Endothelial cell of umbilical vein (primary cell): ENCODE measurements around the gene POLR1H. TPM values are rescaled to one million over a fixed set of nuclear protein-coding genes. Genes with fewer than 3 reads are reported as not detected.
A peak's percentile ranks its signal among the peaks of the same experiment; 100 is the strongest.

Experiments used
- BruUV-seq: library from RNA; stranded (reverse); fragments of 400-500 nt; replicated peaks from 2 replicates; lab custom pipeline; 2021; lab: Mats Ljungman, UMichigan
- CTCF ChIA-PET: fragments of 300-600, 350-600 bp; sonication (Branson Sonifier 250); formaldehyde crosslinking; loops from one replicate; lab custom pipeline; 2021; ENCODE audit warnings: antibody characterized with exemption, inconsistent platforms; lab: Charles Lee
- POLR2A ChIA-PET: fragments of 300-600, 350-600 bp; sonication (Branson Sonifier 250); formaldehyde crosslinking; loops from one replicate; lab custom pipeline; 2021; ENCODE audit warnings: antibody characterized with exemption, inconsistent platforms; lab: Charles Lee
- DNase-seq: peaks from one replicate; pipeline ENCODE4 v3.0.0-alpha.2; 2011; ENCODE audit warnings: low read depth, low spot score
- FAIRE-seq: peaks from 2 replicates; lab custom pipeline; 2011; peaks lifted over from hg19 to GRCh38; lab: Jason Lieb, UNC
- H2AFZ ChIP-seq: 2 replicates; pipeline ENCODE4 v1.6.0; 2012; ENCODE audit warnings: low read depth, low read length, control low read depth, inconsistent platforms
- H3K27ac ChIP-seq: 2 replicates; pipeline ENCODE4 v1.5.1; 2011; ENCODE audit warnings: low read depth, mild to moderate bottlenecking, control low read depth, low read length, moderate library complexity; ENCODE audit not compliant: insufficient read depth
- H3K27me3 ChIP-seq, 2 experiments: 2 replicates each; pipeline versions ENCODE4 v1.6.0 to v1.6.1; 2011; ENCODE audit warnings: low read length in 2 of 2, mixed read lengths in 1 of 2; ENCODE audit not compliant: control insufficient read depth in 2 of 2, insufficient read depth in 2 of 2
- H3K36me3 ChIP-seq, 2 experiments: 2 replicates in 1 of 2; 3 replicates in 1 of 2; pipeline ENCODE4 v1.5.1; 2011; ENCODE audit warnings: low read length in 2 of 2, mild to moderate bottlenecking in 1 of 2, moderate library complexity in 1 of 2; ENCODE audit not compliant: control insufficient read depth in 2 of 2, insufficient read depth in 2 of 2; ENCODE audit errors: extremely low read depth in 1 of 2
- H3K4me1 ChIP-seq: 3 replicates; pipeline ENCODE4 v1.5.1; 2011; ENCODE audit warnings: mild to moderate bottlenecking, low read length; ENCODE audit not compliant: control insufficient read depth, insufficient read depth; ENCODE audit errors: extremely low read depth
- H3K4me2 ChIP-seq: 2 replicates; pipeline ENCODE4 v1.6.1; 2011; ENCODE audit warnings: low read length, control low read depth, mixed read lengths; ENCODE audit not compliant: insufficient read depth
- H3K4me3 ChIP-seq, 3 experiments: fragments of 200-600 bp in 1 of 3; sonication (generic), shearing (Covaris generic) in 1 of 3; replicated peaks in 1 of 3; 2 replicates each; pipeline ENCODE4 v1.5.1; 2011 to 2016; ENCODE audit warnings: control low read depth in 3 of 3, low read length in 3 of 3, mild to moderate bottlenecking in 2 of 3, inconsistent platforms in 1 of 3, low read depth in 1 of 3, moderate library complexity in 1 of 3; ENCODE audit not compliant: insufficient read depth in 1 of 3
- H3K79me2 ChIP-seq: 2 replicates; pipeline ENCODE4 v1.6.0; 2012; ENCODE audit warnings: low read length, inconsistent platforms; ENCODE audit not compliant: control insufficient read depth, insufficient read depth
- H3K9ac ChIP-seq: replicated peaks from 2 replicates; pipeline ENCODE3; 2011; ENCODE audit warnings: low read length, control low read depth; ENCODE audit not compliant: insufficient read depth; ENCODE audit errors: extremely low read depth
- H3K9me1 ChIP-seq: replicated peaks from 3 replicates; pipeline ENCODE4 v1.6.0; 2011; ENCODE audit warnings: mild to moderate bottlenecking, low read length; ENCODE audit not compliant: control insufficient read depth, insufficient read depth; ENCODE audit errors: extremely low read depth
- H3K9me3 ChIP-seq: replicated peaks from 2 replicates; pipeline ENCODE4 v1.5.1; 2012; ENCODE audit warnings: low read length, inconsistent platforms; ENCODE audit not compliant: control insufficient read depth, insufficient read depth
- H4K20me1 ChIP-seq: replicated peaks from 2 replicates; pipeline ENCODE3; 2011; ENCODE audit warnings: mild to moderate bottlenecking, low read length; ENCODE audit not compliant: control insufficient read depth, insufficient read depth; ENCODE audit errors: extremely low read depth
- CTCF ChIP-seq, 2 donors: IDR thresholded peaks; 1 replicate in 1 of 2; 2 replicates in 1 of 2; pipeline ENCODE4 v1.5.1; 2011; ENCODE audit warnings: low read length in 2 of 2, mild to moderate bottlenecking in 2 of 2, moderate library complexity in 2 of 2, control low read depth in 1 of 2, inconsistent platforms in 1 of 2, low read depth in 1 of 2; ENCODE audit not compliant: insufficient read depth in 1 of 2; ENCODE audit errors: extremely low read depth in 1 of 2
- EZH2 ChIP-seq: IDR thresholded peaks from 2 replicates; pipeline ENCODE4 v1.6.1; 2012; ENCODE audit warnings: borderline replicate concordance, low read depth, mild to moderate bottlenecking, moderate library complexity, low read length, inconsistent platforms; ENCODE audit not compliant: severe bottlenecking
- FOS ChIP-seq: IDR thresholded peaks from 2 replicates; pipeline ENCODE4 v1.6.1; 2011; ENCODE audit warnings: mild to moderate bottlenecking, low read length, moderate library complexity, borderline replicate concordance; ENCODE audit not compliant: insufficient read depth
- GATA2 ChIP-seq: IDR thresholded peaks from 2 replicates; pipeline ENCODE4 v1.7.0; 2011; ENCODE audit warnings: low read depth, mild to moderate bottlenecking, moderate library complexity, mixed read lengths, low read length; ENCODE audit not compliant: insufficient read length, insufficient read depth
- JUN ChIP-seq: IDR thresholded peaks from 2 replicates; pipeline ENCODE4 v1.6.1; 2011; ENCODE audit warnings: borderline replicate concordance, low read depth; ENCODE audit not compliant: insufficient read length, insufficient read depth
- MAX ChIP-seq: IDR thresholded peaks from 2 replicates; pipeline ENCODE4 v1.6.1; 2011; ENCODE audit not compliant: insufficient read depth, insufficient read length
- MYC ChIP-seq: IDR thresholded peaks from one replicate; pipeline ENCODE4 v1.6.1; 2011; ENCODE audit warnings: mild to moderate bottlenecking, low read depth, low read length
- POLR2A ChIP-seq: IDR thresholded peaks from 2 replicates; pipeline ENCODE4 v1.6.1; 2012; ENCODE audit warnings: low read depth, mild to moderate bottlenecking, control low read depth, low read length
- POLR2AphosphoS5 ChIP-seq: IDR thresholded peaks from 2 replicates; pipeline ENCODE4 v1.6.1; 2012; ENCODE audit warnings: low read depth, mild to moderate bottlenecking, control low read depth, low read length, moderate library complexity; ENCODE audit not compliant: insufficient read depth
- dilution Hi-C: fragments of 300-500 bp; cut with MboI; formaldehyde crosslinking; loops from one replicate; pipeline ENCODE4 v1.15.0; 2019; ENCODE audit warnings: low sequenced_read_pairs; ENCODE audit not compliant: extremely low pct_ligation_motif_present
- intact Hi-C: fragments of 100-400 bp; cut with micrococcal nuclease; formaldehyde crosslinking; loops from one replicate; pipeline ENCODE4 v1.10.0; 2022
- polyA plus RNA-seq, 4 experiments: library from polyadenylated mRNA; depleted of rRNA in 3 of 4; stranded (reverse) in 3 of 4; unstranded in 1 of 4; fragments of >200 nt; gene quantifications; 2 replicates each; pipeline versions ENCODE4 v1.2.1 to v1.2.3, GENCODE V29; 2011 to 2012; ENCODE audit warnings: missing spikeins in 1 of 4
- total RNA-seq: library from RNA; stranded (reverse); gene quantifications from 2 replicates; pipeline ENCODE4 v1.2.3, GENCODE V29; 2021

Gene POLR1H
- total and polyA plus RNA-seq, 2 donors (not counting 3 experiments of a cell fraction or from before 2014, with no cell fraction given), result 32.5 to 65.3 TPM

DNA sequence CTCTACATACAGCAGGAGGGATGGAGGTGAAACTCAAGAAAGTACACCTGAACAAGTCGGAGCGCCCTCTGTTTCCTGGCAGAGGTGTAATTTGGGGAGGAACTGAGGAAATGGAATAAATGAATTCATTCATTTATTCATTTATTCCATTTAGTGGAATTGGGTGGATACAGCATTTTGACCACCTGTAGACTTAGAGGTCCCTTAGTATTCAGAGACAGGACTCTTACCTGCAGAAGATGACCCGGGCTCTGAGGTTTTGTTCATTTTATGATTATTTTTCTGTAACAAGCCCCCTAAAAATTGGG is 42.8 kb downstream of the POLR1H start:
- no peak for FAIRE-seq
- H3K36me3 ChIP-seq, result no peaks in the 10 kb centered on the region
- BruUV-seq, result no TSS peak
- H4K20me1 ChIP-seq, result no peaks in the 10 kb centered on the region
- TF ChIP-seq GATA2 (no peak), EZH2 (no peak), MAX (no peak), CTCF (IDR thresholded peaks at IDR 0.05; ENCODE audit: extremely low read depth in 1 of 2, insufficient read depth in 1 of 2, low read depth in 1 of 2, low read length in 2 of 2) (no peak), FOS (no peak), POLR2AphosphoS5 (no peak), JUN (no peak), POLR2A (no peak), MYC (no peak)
- H3K4me2 ChIP-seq, result peak overlapping the region; percentile 71
- H3K4me1 ChIP-seq, result peaks cover 17% of the 10 kb centered on the region
- no peaks in the 10 kb centered on the region for H3K9me1 ChIP-seq
- H2AFZ ChIP-seq, result peak overlapping the region; percentile 73
- H3K79me2 ChIP-seq, result no peaks in the 10 kb centered on the region
- no peaks in the 10 kb centered on the region for H3K9me3 ChIP-seq
- no peak for DNase-seq
- intact Hi-C loops (loop anchor here (1.0 to 2.0 kb wide), 4 partner anchors 27 to 109 kb away; partner anchors contain the start of genes PPP1R11 and TRIM26), dilution Hi-C loops (no loop called here)
- CTCF ChIA-PET, result interaction anchor here (0.5 to 5.6 kb wide), 24 partner anchors 8 to 1296 kb away, joined by 3 to 311 read pairs (median 5); partner anchors contain the start of genes POLR1H, PPP1R11, TRIM31 and TRIM39
- no peak overlapping the region for H3K9ac ChIP-seq
- H3K4me3 ChIP-seq, result peak overlapping the region in 1 of 3 experiments; percentile 34
- H3K27ac ChIP-seq, result no peak overlapping the region
- POLR2A ChIA-PET, result no interaction called here
- peaks cover 48 to 52% of the 10 kb centered on the region in 2 experiments for H3K27me3 ChIP-seq
